ENCODE results near the gene CACNA1B. TPM values are rescaled to one million over a fixed set of nuclear protein-coding genes. Genes with fewer than 3 reads are reported as not detected.
"Not testable (repeated sequence)": the region's sequence is repeated elsewhere in the genome, so short reads cannot be mapped to it uniquely, and the experiment has no call there.

CACNA1B gene
- polyA plus RNA-seq, 1 experiment, result 0.01 TPM

DNA sequence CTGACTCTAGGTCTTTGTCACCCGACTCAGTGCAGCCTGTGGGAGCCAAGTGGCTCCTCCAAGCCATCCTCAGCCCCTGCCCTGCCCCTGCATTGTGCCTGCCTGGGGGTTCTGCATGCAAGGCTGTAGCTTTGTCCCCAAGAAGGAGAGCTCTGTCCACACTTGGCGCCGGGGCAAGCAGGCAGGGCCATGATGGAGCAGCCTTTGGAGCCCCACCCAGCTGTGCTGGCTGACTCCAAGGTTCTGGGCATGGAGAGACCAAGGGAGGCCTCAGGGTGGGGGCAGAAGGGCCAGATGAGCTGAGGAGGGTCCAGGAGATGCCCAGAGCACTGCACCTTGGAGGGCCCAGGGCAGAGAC, 226.2 kb downstream of the CACNA1B start:
- ChIA-PET CTCF (no interaction called here), POLR2A (no interaction called here)
- Histone ChIP-seq H3K27me3 (ENCODE audit: control insufficient read depth, insufficient read depth, low read length) (no peaks in the 10 kb centered on the region), H3K4me3 (ENCODE audit: low read depth, low read length) (no peak overlapping the region), H3K27ac (ENCODE audit: low read depth, low read length) (no peak overlapping the region), H3K9me3 (ENCODE audit: control insufficient read depth, insufficient read depth, low read length) (peaks cover 92% of the 10 kb centered on the region)
- DNase-seq (ENCODE audit: low read depth, low spot score), result no peak
- TF ChIP-seq CTCF (IDR thresholded peaks at IDR 0.05; ENCODE audit: low read depth, low read length), result no peak

- H3K9me3 ChIP-seq (ENCODE audit: control insufficient read depth, insufficient read depth, low read length), result peaks cover 89% of the 10 kb centered on the region
- no peak for TF ChIP-seq CTCF (IDR thresholded peaks at IDR 0.05; ENCODE audit: low read depth, low read length)
- POLR2A ChIA-PET, result interaction anchor here (0.5 kb wide), 1 partner anchor 1687 kb away, joined by 4 read pairs; no protein-coding TSS in a partner anchor
- H3K4me3 ChIP-seq (ENCODE audit: low read depth, low read length), result no peak overlapping the region
- CTCF ChIA-PET, result no interaction called here
- no peak for DNase-seq (ENCODE audit: low read depth, low spot score)
- H3K27me3 ChIP-seq (ENCODE audit: control insufficient read depth, insufficient read depth, low read length), result no peaks in the 10 kb centered on the region
- H3K27ac ChIP-seq (ENCODE audit: low read depth, low read length), result no peak overlapping the region
Measured at GRCh38 chr9:138104251-138105122, 226.9 kb downstream of the CACNA1B start.

DNA sequence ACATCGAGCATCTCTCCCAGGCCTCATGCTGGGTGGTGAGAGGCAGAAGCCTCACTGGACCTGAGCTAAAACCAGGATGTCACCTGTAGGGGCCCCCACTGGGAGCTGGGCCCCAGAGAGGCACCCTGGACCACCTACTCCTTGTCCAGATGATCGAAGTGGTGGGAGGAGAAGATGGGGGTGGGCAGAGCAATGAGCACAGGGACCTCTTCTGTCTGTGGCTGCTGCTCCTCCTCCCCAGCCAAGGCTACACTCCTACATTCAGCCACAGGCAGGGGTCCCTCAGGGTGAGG, 227.5 kb downstream of the CACNA1B start:
- Histone ChIP-seq H3K4me3 (ENCODE audit: low read depth, low read length) (no peak overlapping the region), H3K27ac (ENCODE audit: low read depth, low read length) (no peak overlapping the region), H3K9me3 (ENCODE audit: control insufficient read depth, insufficient read depth, low read length) (peaks cover 87% of the 10 kb centered on the region), H3K27me3 (ENCODE audit: control insufficient read depth, insufficient read depth, low read length) (no peaks in the 10 kb centered on the region)
- no peak for DNase-seq (ENCODE audit: low read depth, low spot score)
- no peak for TF ChIP-seq CTCF (IDR thresholded peaks at IDR 0.05; ENCODE audit: low read depth, low read length)
- ChIA-PET POLR2A (interaction anchor here (0.5 kb wide), 1 partner anchor 1688 kb away, joined by 4 read pairs; no protein-coding TSS in a partner anchor), CTCF (no interaction called here)

DNA sequence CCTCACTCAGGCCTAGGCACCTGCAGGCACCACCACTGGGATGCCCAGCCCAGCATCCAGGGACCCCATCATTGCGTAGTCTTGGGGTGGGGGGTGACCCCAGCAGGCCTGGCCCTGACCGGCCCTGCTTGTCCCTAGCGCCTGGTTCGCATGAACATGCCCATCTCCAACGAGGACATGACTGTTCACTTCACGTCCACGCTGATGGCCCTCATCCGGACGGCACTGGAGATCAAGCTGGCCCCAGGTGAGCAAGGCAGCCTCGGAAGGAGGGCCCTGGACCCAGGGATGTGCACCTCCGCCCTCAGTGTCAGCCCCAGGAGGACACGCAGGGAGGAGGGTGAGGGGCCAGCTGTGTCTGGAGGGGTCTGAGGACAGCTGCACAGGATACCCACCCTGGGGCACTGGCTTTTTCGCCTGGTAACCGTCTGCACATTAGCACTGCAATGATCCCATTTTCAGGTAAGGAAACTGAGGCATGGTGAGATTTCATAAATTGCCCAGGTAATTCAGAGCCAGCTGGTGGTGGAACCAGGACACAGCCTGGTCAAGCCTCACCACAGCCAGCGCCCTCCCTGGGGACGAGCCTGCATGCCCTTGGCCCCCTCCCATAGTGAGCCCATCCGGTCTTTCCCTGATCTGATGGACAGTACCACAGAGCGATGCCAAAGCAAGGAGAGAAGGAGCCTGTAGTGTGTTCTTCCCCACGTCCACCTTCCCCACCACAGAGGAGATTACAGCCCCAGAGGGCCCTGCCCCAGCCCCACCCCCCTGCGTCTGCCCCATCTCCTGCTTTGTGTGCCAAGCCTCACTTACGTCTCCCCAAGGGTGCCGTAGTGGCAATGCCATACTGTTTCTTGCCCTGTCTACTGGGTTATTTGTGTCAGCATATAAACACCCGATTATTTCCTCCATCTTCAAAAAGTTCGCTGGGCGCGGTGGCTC, 228.3 kb downstream of the CACNA1B start:
- POLR2A ChIA-PET, result no interaction called here
- Histone ChIP-seq H3K27me3 (ENCODE audit: control insufficient read depth, insufficient read depth, low read length) (no peaks in the 10 kb centered on the region), H3K4me3 (ENCODE audit: low read depth, low read length) (no peak overlapping the region), H3K27ac (ENCODE audit: low read depth, low read length) (no peak overlapping the region), H3K9me3 (ENCODE audit: control insufficient read depth, insufficient read depth, low read length) (peaks cover 83% of the 10 kb centered on the region)
- TF ChIP-seq CTCF (IDR thresholded peaks at IDR 0.05; ENCODE audit: low read depth, low read length), result no peak
- CTCF ChIA-PET, result no interaction called here
- no peak for DNase-seq (ENCODE audit: low read depth, low spot score)

GRCh38 chr9:138107039-138107438, 229.5 kb downstream of the CACNA1B start:
- not testable (repeated sequence) for DNase-seq (ENCODE audit: low read depth, low spot score)

More at GRCh38 chr9:138107039-138107438, 229.5 kb downstream of the CACNA1B start:
- H3K27ac ChIP-seq (ENCODE audit: low read depth, low read length); CTCF ChIA-PET; H3K27me3 ChIP-seq (ENCODE audit: control insufficient read depth, insufficient read depth, low read length); POLR2A ChIA-PET; H3K4me3 ChIP-seq (ENCODE audit: low read depth, low read length): not testable (repeated sequence)
- peaks cover 77% of the 10 kb centered on the region for H3K9me3 ChIP-seq (ENCODE audit: control insufficient read depth, insufficient read depth, low read length)

Measured in AG04450 (cell line).